Measurements from ENCODE around the gene TLE3. TPM values are rescaled to one million over a fixed set of nuclear protein-coding genes. Genes with fewer than 3 reads are reported as not detected.

TLE3 gene
- total and polyA plus RNA-seq, 2 of the 13 experiments (the other 11 are each of a cell fraction or from before 2014, with no cell fraction given): 11.9 to 13.8 TPM

- TF ChIP-seq THAP8 (CRISPR knock-in tag; IDR thresholded peaks at IDR 0.05; ENCODE audit: borderline replicate concordance) (no peak), ZFP1 (CRISPR knock-in tag; IDR thresholded peaks at IDR 0.05) (no peak), SIX4 (CRISPR knock-in tag; IDR thresholded peaks at IDR 0.05) (peak; percentile 88), ZNF549 (CRISPR knock-in tag; IDR thresholded peaks at IDR 0.05) (no peak), SUZ12 (IDR thresholded peaks at IDR 0.05; ENCODE audit: low read depth, low read length) (no peak), TFDP2 (CRISPR knock-in tag; IDR thresholded peaks at IDR 0.05) (0 out of 2 replicates have a peak, but pooled peaks have one; percentile 33), KIAA2018 (CRISPR knock-in tag; IDR thresholded peaks at IDR 0.05; ENCODE audit: borderline replicate concordance) (no peak)
- TF ChIP-seq, protein P1, sequence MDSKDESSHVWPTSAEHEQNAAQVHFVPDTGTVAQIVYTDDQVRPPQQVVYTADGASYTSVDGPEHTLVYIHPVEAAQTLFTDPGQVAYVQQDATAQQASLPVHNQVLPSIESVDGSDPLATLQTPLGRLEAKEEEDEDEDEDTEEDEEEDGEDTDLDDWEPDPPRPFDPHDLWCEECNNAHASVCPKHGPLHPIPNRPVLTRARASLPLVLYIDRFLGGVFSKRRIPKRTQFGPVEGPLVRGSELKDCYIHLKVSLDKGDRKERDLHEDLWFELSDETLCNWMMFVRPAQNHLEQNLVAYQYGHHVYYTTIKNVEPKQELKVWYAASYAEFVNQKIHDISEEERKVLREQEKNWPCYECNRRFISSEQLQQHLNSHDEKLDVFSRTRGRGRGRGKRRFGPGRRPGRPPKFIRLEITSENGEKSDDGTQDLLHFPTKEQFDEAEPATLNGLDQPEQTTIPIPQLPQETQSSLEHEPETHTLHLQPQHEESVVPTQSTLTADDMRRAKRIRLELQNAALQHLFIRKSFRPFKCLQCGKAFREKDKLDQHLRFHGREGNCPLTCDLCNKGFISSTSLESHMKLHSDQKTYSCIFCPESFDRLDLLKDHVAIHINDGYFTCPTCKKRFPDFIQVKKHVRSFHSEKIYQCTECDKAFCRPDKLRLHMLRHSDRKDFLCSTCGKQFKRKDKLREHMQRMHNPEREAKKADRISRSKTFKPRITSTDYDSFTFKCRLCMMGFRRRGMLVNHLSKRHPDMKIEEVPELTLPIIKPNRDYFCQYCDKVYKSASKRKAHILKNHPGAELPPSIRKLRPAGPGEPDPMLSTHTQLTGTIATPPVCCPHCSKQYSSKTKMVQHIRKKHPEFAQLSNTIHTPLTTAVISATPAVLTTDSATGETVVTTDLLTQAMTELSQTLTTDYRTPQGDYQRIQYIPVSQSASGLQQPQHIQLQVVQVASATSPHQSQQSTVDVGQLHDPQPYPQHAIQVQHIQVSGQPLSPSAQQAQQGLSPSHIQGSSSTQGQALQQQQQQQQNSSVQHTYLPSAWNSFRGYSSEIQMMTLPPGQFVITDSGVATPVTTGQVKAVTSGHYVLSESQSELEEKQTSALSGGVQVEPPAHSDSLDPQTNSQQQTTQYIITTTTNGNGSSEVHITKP (CRISPR knock-in tag; IDR thresholded peaks at IDR 0.05; ENCODE audit: low read depth): peak; percentile 74
- TF ChIP-seq, protein P2, sequence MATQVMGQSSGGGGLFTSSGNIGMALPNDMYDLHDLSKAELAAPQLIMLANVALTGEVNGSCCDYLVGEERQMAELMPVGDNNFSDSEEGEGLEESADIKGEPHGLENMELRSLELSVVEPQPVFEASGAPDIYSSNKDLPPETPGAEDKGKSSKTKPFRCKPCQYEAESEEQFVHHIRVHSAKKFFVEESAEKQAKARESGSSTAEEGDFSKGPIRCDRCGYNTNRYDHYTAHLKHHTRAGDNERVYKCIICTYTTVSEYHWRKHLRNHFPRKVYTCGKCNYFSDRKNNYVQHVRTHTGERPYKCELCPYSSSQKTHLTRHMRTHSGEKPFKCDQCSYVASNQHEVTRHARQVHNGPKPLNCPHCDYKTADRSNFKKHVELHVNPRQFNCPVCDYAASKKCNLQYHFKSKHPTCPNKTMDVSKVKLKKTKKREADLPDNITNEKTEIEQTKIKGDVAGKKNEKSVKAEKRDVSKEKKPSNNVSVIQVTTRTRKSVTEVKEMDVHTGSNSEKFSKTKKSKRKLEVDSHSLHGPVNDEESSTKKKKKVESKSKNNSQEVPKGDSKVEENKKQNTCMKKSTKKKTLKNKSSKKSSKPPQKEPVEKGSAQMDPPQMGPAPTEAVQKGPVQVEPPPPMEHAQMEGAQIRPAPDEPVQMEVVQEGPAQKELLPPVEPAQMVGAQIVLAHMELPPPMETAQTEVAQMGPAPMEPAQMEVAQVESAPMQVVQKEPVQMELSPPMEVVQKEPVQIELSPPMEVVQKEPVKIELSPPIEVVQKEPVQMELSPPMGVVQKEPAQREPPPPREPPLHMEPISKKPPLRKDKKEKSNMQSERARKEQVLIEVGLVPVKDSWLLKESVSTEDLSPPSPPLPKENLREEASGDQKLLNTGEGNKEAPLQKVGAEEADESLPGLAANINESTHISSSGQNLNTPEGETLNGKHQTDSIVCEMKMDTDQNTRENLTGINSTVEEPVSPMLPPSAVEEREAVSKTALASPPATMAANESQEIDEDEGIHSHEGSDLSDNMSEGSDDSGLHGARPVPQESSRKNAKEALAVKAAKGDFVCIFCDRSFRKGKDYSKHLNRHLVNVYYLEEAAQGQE (IDR thresholded peaks at IDR 0.05; ENCODE audit: borderline replicate concordance in 1 of 2, low read depth in 1 of 2, low read length in 2 of 2): peak in 1 of 2 experiments; percentile 89; a peak in 2 of 4 replicates
Measured at GRCh38 chr15:70140543-70141375, 43.0 kb upstream of the TLE3 start (continued).
